ENCODE measurements around the gene KIF2A.

Gene KIF2A

GRCh38 chr5:62403411-62404250 is 97.6 kb downstream of the KIF2A start, which contains the start of gene DIMT1 (continued):
- TF ChIP-seq ZBTB10 (tag by site-specific recombination; IDR thresholded peaks at IDR 0.05) (peak; percentile 40; the same call in 1 of the 2 replicates), ZNF580 (tag by site-specific recombination; IDR thresholded peaks at IDR 0.05) (peak; percentile 32; the same call in 1 of the 2 replicates), ZBTB1 (tag by site-specific recombination; IDR thresholded peaks at IDR 0.05) (0 out of 2 replicates have a peak, but pooled peaks have one; percentile 36), ZNF114 (tag by site-specific recombination; IDR thresholded peaks at IDR 0.05) (no peak), ZNF132 (tag by site-specific recombination; IDR thresholded peaks at IDR 0.05; ENCODE audit: borderline replicate concordance) (no peak), ZNF292 (tag by site-specific recombination; IDR thresholded peaks at IDR 0.05; ENCODE audit: borderline replicate concordance, low read depth) (no peak), ZNF366 (tag by site-specific recombination; conservative IDR thresholded peaks at IDR 0.05) (no peak), ZNF626 (tag by site-specific recombination; IDR thresholded peaks at IDR 0.05) (no peak; the same call in 1 of the 2 replicates), OSR2 (tag by site-specific recombination; IDR thresholded peaks at IDR 0.05) (0 out of 2 replicates have a peak, but pooled peaks have one; percentile 16), ZNF768 (tag by site-specific recombination; IDR thresholded peaks at IDR 0.05) (no peak; the same call in 1 of the 2 replicates), ZNF645 (tag by site-specific recombination; IDR thresholded peaks at IDR 0.05) (no peak), ZNF76 (tag by site-specific recombination; IDR thresholded peaks at IDR 0.05; ENCODE audit: borderline replicate concordance, low read depth) (peak; percentile 95), KLF7 (tag by site-specific recombination; IDR thresholded peaks at IDR 0.05; ENCODE audit: borderline replicate concordance) (0 out of 2 replicates have a peak, but pooled peaks have one; percentile 46), ZNF335 (tag by site-specific recombination; conservative IDR thresholded peaks at IDR 0.05) (peak; percentile 95), ELK4 (IDR thresholded peaks at IDR 0.05; ENCODE audit: borderline replicate concordance, low read depth, low read length) (no peak), RBAK (tag by site-specific recombination; IDR thresholded peaks at IDR 0.05) (no peak), ZNF600 (tag by site-specific recombination; IDR thresholded peaks at IDR 0.05) (peak; percentile 97), ZNF837 (tag by site-specific recombination; IDR thresholded peaks at IDR 0.05) (no peak), BCL11B (tag by site-specific recombination; IDR thresholded peaks at IDR 0.05; ENCODE audit: low read depth) (peak; percentile 53; the same call in 1 of the 2 replicates), ZSCAN5A (tag by site-specific recombination; IDR thresholded peaks at IDR 0.05) (no peak; the same call in 1 of the 2 replicates), ZNF248 (tag by site-specific recombination; IDR thresholded peaks at IDR 0.05) (no peak), ZNF138 (tag by site-specific recombination; IDR thresholded peaks at IDR 0.05; ENCODE audit: borderline replicate concordance) (no peak), ZNF302 (tag by site-specific recombination; IDR thresholded peaks at IDR 0.05; ENCODE audit: low read depth) (no peak), HOXA7 (CRISPR knock-in tag; IDR thresholded peaks at IDR 0.05; ENCODE audit: borderline replicate concordance) (no peak), ZNF350 (tag by site-specific recombination; IDR thresholded peaks at IDR 0.05) (no peak), PRDM1 (tag by site-specific recombination; IDR thresholded peaks at IDR 0.05) (no peak), ZNF426 (tag by site-specific recombination; IDR thresholded peaks at IDR 0.05) (no peak), YY1 (tag by site-specific recombination; IDR thresholded peaks at IDR 0.05) (no peak), ZNF146 (tag by site-specific recombination; IDR thresholded peaks at IDR 0.05) (no peak), IKZF3 (tag by site-specific recombination; IDR thresholded peaks at IDR 0.05) (no peak; the same call in 1 of the 2 replicates), ZSCAN30 (tag by site-specific recombination; IDR thresholded peaks at IDR 0.05) (peak; percentile 49; the same call in 1 of the 2 replicates), ZBTB26 (tag by site-specific recombination; optimal IDR thresholded peaks at IDR 0.05) (peak; percentile 94)
